CD4-positive, alpha-beta T cell treated with Interleukin-15 for 1 hour (primary cell): ENCODE data around the gene EMC9.

Experiments
- DNase-seq: peaks from one replicate; pipeline ENCODE4 v3.0.0-alpha.2; 2020

The EMC9 gene, protein sequence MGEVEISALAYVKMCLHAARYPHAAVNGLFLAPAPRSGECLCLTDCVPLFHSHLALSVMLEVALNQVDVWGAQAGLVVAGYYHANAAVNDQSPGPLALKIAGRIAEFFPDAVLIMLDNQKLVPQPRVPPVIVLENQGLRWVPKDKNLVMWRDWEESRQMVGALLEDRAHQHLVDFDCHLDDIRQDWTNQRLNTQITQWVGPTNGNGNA

DNA sequence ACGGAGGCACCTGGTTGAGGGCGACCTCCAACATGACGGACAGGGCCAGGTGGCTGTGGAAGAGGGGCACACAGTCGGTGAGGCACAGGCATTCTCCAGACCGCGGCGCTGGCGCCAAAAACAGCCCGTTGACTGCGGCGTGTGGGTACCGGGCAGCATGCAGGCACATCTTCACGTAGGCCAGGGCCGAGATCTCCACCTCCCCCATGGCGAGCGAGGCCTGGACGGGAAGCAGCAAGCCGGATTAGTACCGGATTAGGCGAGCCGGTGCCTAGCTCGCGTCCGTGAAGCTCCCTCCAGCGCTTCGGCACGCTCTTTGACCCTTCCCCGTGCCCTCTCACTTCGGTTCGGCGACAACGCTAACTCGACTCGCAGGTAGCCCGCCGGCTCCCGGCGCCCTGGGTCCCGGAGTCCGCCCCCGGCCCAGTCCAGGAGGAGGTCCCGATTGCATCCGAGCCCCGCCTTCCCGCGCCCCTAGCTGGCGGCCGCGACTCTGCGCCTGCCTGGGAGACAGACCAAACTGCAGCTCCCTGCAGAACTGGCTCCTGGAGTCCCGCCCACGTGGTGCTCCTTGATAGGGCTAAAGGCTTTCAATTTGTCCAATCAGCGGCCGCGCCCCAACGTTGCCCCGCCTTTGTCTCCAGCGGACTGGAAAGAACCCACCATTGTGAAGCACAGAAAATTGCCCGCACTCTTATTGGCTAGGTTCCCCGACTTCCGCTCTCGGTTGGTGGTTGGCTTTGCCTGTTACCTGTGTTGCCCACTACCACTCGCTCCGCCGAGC, at the start of gene EMC9:
EMC9 (minus strand) TSS at position 495 of the 784 bp plus-strand sequence; CDS start at position 208, 287 bp downstream.
- DNase-seq: peak; percentile 99

DNA sequence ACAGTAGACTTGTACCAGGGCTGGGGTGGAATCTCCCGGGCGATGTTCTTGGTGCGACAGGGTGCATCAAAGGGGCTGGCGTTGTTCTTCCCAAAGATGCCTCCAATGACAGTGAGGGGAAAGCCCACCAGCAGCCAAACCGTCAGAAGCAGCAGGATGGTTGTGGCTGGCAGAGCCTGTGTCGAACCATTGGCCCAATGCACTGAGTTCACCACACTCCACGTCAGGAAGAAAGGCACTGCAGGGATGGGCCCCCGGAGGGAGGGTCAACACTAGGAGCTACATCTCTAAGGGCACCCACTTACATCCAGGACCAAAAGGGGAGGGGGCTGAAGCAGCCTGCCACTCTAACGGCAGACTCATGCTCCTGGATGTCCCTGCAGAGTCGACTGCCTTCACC, 49.0 kb upstream of the EMC9 start:
- DNase-seq: no peak

DNA sequence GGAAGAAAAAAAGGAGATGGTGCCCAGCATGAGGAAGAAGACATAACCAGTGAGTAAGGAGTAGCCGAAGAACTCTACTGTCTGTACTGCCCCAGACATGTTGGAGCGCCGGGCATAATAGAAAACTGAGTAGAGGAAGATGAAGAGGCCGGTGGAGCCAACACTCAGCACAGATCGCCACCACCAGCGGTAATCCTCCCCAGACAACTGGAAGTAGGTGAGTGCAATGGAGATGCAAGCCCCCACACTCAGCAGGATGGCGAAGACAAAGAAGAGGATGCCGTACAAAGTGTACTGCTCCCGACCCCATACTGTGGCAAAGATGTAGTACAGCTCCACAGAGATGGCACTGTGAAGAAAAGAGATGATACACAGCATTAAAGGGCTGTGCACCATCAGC, 48.1 kb upstream of the EMC9 start:
- DNase-seq: no peak

DNA sequence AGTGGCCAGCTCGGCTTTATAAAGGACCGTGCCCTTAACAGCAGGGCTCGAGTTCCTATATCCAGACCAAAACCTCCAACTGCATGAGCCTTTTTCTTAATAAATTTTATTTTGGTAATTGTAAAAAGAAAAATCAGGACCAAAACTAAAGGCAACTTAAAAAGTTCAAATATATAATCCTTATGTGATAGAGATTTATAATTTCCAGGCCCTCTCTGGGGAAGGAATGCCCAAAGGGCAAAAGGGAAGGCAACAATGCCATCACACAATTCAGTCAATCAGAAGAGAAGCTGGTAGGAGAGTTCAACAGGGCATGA, 47.6 kb upstream of the EMC9 start:
- no peak for DNase-seq

DNA sequence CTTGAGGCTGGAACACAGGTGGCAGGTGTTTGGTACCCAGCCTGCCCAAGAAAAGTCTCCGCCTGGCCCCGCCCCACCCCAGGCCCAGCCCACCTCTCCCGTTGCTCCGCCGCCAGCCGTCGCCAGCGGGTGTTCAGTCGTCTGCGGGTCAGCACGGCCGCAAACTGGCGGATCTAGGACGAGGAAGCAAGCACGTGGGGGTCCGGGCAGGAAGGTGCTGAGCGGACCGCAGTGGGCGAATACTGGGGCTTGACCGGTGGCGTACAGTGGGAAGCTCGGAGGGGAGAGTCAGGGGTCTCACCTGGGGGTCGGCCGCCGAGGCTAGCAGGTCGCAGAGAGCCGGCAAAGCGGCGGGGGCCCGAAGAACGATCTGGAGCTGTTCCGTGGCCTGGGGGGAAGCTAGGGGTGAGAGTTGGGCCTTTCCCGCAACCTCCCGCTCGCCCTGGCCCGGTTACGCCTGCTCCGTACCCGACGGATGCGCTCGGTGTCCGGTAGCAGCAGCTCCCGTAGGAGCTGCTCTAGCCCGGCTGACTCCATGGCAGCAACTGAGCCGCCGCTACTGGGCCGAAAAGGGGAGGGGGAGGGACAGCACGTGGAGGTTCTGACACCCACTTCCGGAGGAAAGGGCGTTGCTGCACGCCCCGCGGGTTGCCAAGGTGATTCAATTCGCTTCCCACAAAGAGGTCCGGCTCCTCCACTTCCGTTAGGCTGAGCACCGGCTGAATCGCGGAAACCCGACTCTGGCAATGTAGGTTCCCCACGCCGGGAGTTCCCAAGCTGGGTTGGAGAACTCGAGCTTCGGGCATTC, 47.1 kb upstream of the EMC9 start, which contains the start of gene IPO4:
IPO4 (minus strand) TSS at position 566 of the 808 bp plus-strand sequence; CDS start at position 537, 29 bp downstream.
- peak; percentile 96 for DNase-seq

DNA sequence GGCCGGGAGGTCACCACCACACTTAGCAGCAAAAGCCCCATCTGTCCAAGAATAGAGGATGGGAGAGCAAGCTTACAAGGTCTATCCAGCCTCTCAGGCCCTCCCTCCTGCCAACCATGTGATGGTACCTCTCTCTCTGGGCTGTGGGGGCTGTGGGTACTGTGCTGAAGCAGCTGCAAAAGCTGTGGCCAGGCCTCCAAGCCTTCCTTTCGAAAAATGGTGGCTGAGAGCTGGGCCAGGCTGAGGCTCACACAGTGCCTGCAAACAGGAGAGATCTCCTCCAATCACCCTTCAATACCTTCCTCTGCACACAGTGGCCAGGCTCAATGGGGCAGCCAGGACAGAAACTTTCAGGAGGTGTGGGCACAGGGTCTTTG, 46.1 kb upstream of the EMC9 start:
- no peak for DNase-seq

DNA sequence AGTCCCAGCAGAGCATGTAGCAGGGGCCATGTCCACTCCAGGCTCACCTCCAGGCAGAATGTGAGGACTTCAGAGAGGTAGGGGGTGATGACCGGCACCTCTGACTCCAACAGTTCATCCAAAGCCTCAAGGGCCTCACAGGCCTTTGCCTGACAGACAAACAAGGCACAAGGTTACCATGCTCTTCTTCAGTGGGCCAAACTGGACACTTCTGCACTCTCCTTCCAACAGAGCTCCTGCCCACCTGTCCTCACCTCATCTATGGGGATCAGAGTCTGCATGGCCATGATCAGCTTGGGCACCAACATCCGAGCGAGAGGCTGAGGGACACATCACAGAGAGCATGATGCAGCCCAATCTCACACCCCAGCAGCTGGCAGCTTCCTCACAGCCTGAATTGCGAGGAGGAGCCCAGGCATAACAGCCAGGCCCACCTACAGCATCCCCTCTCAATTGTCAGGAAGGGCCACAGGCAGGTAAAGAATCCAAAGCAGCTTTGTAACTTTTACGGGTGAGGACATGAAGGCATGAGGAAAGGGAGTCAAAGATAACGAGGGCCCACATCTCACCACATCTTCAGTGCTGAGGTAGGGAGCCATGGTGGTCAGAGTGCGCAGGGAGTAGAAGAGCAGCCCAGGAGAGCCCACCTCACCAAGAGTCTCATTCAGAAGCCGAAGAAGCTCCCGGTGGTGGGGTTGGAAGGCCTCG, 45.6 kb upstream of the EMC9 start:
- DNase-seq: no peak

DNA sequence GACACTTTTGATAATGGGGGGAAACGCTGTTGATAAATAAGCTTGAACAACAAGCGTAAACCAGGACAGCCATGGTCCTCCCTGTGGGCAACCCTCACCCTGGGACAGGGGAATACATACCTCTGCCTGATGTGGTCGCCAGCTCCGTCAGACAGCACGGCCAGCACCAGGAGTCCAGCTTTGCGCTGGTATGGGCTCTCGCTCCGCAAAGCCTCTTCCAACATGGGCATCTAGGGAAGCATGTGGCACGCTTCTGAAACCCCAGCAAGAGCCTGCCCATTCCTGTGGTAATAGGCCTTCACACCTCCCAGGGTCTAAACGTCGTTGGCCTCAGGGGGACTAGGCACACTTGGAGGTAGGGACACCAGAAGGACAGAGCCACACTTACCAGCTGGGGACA, 44.4 kb upstream of the EMC9 start:
- DNase-seq: no peak

DNA sequence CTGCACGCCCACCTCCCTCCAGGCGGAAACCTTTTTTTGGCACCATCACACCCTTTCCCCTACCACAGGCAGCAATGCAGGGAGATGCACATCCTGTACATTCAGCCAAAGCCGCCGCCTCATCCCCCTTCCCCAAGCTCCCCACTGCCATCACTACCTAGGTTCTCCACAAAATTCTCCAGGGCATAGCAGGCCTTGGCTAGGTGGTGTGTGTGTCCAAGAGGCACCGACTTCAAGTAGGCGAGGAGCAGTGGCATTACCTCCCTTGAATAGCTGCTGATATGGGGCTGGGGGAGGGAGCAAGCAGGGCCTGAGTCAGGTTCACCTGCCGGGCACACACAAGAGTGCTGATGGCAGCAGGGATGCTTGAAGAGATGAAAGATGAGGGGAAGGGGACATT, 43.6 kb upstream of the EMC9 start:
- no peak for DNase-seq

DNA sequence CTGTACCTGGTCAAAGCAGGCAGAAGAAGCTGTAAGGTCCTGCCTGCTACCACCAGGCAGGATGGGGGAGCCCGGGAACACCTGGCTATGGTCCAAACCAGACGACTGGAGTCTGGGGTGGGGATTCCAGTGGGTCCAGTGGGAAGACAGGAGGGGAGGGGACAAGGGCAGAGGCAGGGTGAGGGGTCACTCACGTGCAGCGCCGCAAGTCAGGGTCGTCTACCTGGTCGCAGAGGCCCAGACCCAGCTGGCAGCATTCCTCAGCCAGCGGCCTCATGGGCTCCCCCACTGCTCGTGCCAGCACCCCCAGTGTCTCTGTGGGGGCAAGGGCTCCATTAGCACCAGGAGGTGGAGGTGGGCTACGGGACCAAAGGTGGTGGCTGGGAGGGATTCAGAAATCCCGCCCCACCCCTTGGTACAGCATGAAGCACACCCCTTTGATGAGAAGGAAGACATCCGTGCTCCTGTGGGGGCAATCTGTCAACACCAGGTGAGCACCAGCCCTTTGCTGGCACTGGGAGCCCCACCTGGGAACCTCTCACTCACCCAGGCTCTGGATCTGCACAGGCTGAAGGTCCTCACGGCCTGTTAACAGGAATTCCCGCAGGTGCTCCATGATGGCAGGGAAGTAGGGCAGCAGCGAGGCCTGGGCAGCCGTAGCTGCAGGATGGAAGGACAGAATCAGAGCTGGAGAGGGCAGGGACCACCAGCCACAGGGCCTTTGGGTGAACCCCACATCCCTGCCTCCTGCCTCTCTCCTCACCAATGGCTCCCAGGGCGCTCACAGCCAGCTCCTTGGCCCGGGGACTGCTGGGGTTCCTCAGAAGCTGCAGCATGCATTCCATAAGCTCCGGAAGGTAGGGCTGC, 42.9 kb upstream of the EMC9 start:
- no peak for DNase-seq

DNA sequence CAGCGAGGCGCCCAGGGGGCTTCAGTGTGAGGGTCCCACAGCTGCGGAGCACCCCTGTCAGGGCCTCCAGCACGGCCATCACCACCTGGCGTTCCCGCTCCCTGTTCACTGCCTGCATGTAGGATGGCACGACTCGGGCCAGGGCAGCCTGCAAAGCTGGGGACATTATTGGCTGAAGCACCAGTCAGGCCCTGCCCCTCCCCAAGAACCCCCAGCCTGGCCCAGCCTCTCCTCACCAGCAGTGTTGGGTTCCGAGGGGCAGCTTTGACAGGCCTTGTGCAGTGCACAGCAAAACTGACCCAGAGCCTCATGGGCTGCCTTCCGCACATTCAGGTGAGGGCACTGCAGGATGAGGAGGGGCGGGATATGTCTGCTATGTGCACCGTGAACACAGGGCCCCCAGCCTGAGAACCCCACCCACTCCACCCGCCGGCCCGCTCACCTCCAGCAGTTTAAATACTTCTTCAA, 41.7 kb upstream of the EMC9 start:
- no peak for DNase-seq

DNA sequence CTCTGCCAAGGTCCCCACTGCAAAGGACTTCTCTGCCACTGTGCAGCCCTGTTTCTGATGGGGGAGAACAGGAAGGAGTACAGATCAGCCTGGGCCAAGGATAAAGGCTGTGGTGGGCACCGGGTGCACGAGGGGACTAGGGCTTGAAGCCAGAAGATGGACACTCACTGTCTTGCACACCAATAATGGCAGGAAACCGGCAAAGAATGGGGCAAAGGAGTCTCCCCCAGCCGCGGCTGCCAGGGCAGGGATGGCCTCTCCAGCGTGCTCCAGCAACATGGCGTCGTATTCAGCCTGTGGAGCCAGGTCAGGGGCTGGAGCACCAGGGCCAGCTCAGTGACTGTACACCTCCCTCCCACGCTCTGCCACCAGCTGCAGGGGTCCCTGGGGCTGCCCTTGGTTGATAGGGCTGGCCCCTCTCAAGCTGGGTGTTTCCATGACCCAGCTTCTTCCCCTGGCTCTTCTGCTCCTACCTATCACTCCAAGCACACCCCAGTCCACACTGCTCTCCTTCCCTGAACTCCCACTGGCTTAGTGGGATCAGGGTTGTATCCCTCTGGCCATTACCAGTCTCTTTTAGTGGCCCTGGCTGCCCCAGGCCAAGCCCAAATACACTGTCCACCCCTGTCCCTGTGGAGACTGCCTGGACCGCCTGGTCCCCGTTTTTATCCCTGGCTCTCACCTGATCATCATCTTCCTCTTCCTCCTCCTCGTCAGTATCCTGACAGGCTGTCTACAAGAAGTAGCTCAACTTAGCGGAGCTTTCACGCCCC, 40.9 kb upstream of the EMC9 start:
- DNase-seq: no peak

DNA sequence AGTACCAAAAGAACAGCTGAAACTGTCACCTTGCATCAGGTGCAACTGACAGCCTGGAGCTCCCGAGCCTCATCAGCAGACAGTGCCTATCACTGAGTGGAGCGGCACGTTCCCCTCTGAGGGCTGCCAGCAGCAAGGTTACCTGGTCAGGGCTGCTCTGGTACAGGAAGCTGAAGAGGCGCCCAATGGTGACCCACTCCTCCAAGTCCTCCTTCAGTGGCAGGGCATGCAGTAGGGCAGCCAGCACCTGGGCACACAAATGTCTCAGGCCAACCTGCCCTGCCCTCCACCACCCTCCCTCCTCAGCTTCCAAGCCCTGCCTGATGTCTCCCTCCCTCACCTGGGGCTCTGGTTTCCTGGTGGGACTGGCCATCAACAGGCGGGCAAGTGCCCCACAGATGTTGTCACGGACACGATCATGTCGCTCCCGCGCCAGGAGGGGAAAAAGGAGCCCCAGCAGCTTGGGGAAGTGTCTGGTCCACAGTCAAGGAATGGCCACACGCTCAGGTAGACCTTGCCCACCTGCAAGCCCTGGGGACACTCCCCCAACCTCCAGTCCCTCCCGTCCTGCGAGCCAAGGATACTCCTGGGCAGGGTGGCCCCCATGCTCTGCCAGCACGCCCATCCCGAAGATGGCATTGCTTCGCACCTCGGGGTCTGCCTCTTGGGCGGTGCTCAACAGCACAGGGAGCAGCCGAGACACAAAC, 40.1 kb upstream of the EMC9 start:
- DNase-seq: no peak

DNA sequence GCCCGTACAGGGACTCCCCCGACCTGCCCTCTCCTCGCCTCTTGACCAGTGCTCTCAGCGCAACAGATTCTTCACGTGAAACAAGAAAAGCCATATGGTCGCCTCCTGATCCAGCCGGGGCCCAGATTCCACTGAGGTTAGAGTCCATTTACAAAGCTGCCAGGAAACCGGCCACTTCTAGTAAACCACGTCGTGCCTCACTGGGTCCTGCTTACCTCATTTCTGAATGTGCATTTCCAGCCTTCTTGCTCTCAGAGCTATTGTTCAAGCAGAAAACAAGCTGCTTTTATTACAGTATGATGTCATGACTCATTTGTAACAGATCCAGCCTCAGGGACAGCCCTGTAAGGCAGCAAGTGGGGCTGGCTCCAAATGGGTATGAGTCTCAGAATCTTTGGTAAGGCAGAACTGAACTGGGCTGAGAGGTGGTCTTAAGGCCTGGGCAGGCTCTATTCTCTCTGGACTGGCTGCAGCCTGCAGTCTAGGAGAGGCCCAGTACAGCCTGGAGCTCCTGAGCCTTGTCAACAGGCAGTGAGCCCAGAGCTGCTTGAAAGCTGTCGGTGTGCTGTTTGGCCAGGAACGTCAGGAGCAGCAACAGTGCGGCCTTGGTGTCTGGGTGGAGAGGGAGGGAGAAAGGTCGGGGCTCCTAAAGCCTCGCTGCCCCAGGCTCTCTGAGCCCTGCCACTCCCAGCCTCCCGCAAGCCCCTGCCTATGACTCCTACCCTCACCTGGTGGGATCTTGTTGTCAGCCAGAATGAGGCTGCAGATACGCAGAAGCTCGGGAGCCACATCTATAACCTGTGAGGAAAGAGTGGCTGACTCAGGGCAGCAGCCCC, 38.8 kb upstream of the EMC9 start:
- no peak for DNase-seq

DNA sequence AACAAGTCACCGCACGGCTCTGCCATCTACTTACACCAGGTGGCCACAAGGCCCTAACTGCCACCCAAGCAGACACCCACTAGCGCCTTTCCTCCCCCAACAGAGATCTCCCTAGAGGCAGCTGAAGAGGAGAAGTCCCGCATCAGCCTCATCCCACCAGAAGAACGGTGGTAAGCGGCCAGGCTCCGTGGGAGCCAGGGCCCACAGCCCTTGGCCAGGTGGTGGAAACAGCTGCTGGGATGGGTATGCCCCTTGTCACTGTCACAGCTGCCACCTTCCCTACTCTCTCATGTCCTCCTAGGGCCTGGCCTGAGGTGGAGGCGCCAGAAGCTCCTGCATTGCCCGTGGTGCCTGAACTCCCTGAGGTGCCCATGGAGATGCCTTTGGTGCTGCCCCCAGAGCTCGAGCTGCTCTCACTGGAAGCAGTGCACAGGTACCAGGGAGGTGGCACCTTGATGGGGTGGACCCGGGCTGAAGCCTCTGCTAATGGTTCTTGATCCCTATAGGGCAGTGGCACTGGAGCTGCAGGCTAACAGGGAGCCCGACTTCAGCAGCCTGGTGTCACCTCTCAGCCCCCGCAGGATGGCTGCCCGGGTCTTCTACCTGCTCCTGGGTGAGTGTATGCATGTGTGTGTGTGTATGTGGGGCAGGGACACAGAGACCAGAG, 38.0 kb upstream of the EMC9 start:
- no peak for DNase-seq

DNA sequence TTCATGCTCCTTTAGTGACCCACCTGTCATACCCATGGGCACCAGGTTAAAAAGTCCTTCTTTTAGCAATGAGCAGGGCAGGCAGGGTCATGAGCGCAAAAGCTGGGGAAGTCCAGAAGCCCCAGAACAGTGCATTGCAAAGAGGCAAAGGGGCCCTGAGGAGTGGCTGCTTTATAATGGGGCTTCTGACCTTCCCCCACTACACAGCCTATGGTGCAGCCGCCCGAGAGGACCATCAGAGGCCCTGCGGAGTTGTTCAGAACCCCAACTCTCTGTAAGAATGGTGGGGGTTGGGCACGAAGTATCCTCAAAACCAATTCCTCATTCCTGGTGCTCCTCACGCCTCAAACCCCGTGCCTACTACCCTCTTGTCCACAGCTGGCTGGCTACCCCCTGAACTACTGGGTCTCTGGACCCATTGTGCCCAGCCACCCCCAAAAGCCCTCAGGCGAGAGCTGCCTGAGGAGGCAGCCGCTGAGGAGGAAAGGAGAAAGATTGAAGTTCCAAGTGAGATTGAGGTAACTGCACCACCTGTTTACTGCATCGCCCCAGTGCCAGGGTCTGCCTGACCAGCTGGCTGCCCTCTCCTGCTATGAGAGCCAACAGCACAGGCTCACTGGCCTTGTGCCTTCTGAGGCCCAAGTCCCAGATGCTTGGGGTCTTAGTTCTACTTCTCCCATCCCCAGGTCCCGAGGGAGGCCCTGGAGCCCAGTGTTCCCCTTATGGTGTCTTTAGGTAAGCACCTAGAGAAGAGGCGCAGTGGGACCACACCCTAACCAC, 37.2 kb upstream of the EMC9 start:
- no peak for DNase-seq

DNA sequence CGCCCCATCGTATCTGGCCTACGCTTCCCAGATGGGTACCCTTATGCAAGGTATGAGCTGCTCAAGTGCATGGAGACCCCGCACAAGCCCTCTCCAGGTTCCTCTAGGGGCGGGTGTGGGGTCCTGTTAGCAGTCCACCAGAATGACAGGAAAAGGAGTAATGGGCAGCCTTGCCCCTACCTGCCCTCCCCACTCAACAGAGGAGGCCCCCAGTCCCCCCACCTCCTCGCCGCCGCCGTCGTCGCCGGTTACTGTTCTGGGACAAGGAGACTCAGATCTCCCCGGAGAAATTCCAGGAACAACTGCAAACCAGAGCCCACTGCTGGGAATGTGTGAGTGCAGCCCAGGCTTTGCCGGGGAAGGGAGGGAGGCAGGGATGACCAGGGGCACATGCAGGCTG, 36.5 kb upstream of the EMC9 start:
- no peak for DNase-seq
